Stimulated activated CD4-positive, alpha-beta T cell treated with anti-CD3 and anti-CD28 coated beads, TNF-alpha, amount 100 ng/mL, for 1 hour (primary cell): ENCODE measurements around the gene NAA30.

Experiments
- DNase-seq, 3 donors: peaks; one replicate each; pipeline ENCODE4 v3.0.0-alpha.2; 2020; ENCODE audit warnings: low read depth in 3 of 3, low spot score in 1 of 3

Gene NAA30

GRCh38 chr14:57392830-57393229 lies 2.4 kb downstream of the NAA30 start:
- no peak for DNase-seq

GRCh38 chr14:57400556-57401494 lies 10.4 kb downstream of the NAA30 start:
- no peak for DNase-seq

- DNase-seq = no peak
Observed at GRCh38 chr14:57401501-57401900, 11.1 kb downstream of the NAA30 start.

- DNase-seq = no peak
Observed at GRCh38 chr14:57402173-57402852, 11.9 kb downstream of the NAA30 start.

GRCh38 chr14:57403521-57403864 lies 13.1 kb downstream of the NAA30 start:
- DNase-seq = no peak

GRCh38 chr14:57405562-57405961 lies 15.2 kb downstream of the NAA30 start:
- DNase-seq = no peak

- DNase-seq = no peak
Observed at GRCh38 chr14:57408037-57408436, 17.7 kb downstream of the NAA30 start.

- no peak for DNase-seq
Observed at GRCh38 chr14:57408634-57409033, 18.2 kb downstream of the NAA30 start.

- DNase-seq = no peak
Observed at GRCh38 chr14:57412341-57412740, 22.0 kb downstream of the NAA30 start.

GRCh38 chr14:57413849-57414248 lies 23.5 kb downstream of the NAA30 start:
- DNase-seq = no peak

GRCh38 chr14:57417228-57417627 lies 26.8 kb downstream of the NAA30 start:
- DNase-seq = no peak

GRCh38 chr14:57418999-57419398 lies 28.6 kb downstream of the NAA30 start:
- no peak for DNase-seq

- DNase-seq = no peak
Observed at GRCh38 chr14:57420033-57420432, 29.6 kb downstream of the NAA30 start.

GRCh38 chr14:57420986-57421385 lies 30.6 kb downstream of the NAA30 start:
- DNase-seq = no peak

GRCh38 chr14:57435923-57436322 lies 45.5 kb downstream of the NAA30 start:
- no peak for DNase-seq

GRCh38 chr14:57461777-57462320 lies 71.5 kb downstream of the NAA30 start:
- no peak for DNase-seq

- DNase-seq = no peak
Observed at GRCh38 chr14:57462551-57462950, 72.2 kb downstream of the NAA30 start.

- DNase-seq = no peak
Observed at GRCh38 chr14:57464008-57464730, 73.8 kb downstream of the NAA30 start.
